Measurements from ENCODE around the gene TMEM63C.

Gene TMEM63C

DNA sequence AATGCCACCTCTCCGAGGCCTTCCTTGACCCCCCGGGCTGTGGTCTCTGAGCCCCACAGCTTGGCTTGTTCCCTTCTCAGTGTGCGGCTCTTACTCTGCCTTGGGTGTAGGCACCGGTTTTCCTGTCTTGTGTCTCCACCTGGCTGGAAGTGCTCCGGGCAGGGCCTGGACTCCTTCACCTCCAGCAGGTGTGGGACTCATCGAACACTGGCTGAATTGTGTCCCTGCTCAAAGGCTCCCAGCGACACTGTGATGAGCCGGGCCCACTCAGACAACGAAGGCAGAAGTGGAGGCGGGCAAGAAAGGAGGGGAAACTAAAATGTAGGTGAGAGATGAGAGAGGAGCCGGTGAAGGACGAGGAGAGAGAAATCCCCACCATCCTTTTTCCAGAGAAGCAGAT lies 18.0 kb downstream of the TMEM63C start:
- DNase-seq, result no peak

DNA sequence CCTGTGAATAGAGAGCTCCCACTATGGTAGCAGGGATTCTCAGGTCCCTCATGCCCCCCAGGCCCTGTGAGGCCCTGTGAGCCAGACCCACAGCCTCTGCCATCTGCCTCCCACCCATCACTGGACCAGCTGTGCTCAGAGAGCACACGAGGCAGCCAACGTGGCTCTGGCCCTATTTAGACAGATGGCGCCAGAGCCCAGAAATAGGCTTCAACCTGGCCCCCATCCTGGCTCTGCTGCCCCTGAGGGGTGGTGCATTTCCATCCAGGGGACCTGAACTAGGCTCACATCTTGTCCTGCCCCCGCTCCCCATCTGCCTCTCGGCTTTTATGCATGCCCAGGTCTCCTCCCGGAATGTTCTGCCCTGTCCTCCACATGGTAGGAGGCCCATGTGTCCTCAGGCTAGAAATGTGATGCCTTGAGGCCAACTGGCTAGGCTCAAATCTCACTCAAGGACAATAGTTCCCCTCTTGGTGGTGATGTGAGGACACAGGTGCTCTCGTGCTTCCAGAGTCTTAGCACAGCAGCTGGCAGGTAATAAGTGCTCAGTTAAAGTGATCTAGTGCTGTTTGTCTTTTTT lies 18.9 kb downstream of the TMEM63C start:
- no peak for DNase-seq

DNA sequence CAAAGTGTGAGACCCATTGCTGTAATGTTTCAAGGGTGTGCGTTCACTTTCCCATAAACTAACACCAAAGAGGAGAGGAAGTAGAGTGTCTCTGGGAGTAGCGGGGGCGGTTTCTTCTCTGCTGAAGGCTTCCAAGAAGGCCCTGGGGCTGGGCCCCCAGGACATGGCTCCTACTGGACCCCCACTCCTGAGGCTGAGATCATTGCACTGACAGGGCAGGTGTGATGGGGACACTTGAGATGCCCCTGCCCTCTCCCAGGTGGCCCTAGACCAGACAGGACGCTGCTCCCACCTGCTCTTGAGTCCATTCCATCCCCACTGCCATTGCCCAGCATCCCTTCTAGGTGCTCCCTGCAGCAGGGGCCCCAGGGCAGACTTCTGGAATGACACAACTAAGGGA lies 20.1 kb downstream of the TMEM63C start:
- DNase-seq, result no peak

DNA sequence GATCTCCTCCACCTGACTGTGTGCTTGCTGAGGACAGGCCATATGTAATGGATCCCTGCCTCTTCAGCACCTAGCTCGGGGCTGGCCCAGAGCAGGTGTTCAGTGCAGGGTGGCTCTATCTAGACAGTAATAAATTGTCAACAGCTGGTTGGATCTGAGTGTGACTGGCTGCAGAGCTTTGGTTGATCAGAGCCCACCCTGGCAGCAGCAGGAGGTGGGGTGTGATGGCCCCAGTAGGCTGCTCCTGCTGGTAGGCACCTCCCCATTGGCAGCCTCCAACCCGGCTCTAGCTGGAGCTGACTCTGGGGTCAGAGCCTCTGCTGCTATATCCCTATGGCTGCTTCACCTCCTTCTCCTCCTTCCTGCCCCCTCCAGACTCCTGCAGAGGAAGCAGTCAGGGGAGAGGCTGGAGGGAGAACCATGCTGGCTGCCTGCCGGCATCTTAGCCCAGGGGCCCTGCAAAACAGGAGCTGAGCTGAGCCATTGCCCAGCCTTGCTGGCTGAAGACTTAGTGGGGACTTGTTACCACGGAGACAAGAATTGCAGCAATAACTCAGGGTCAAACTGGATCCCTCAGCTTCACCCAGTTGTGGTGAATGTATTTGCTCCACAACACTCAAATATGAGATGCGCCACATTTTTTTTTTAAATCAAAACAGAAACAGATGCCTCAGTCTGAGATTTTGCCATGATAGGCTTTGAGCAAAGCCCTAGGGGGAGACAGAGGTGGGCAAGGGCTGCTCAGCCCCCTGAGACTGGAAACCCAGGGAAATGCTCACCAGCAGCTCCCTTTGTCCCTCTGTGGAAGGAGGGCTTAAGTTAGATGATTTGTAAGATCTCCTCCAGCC lies 22.2 kb downstream of the TMEM63C start:
- no peak for DNase-seq

DNA sequence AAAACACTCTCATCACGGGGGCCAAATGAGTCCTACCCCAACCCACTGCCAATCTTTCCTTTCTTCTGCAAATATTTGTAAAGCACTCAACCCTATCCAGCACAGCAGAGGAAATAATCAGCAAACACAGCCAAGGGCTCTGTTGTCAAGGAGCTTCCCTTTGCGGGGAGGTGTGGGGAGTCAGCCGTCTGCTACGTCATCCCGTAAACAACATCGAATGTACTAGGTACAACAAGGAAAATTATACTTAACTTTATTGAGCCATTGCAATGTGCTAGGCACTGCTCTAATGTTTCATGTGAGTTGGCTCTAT lies 22.8 kb downstream of the TMEM63C start:
- DNase-seq, result no peak

DNA sequence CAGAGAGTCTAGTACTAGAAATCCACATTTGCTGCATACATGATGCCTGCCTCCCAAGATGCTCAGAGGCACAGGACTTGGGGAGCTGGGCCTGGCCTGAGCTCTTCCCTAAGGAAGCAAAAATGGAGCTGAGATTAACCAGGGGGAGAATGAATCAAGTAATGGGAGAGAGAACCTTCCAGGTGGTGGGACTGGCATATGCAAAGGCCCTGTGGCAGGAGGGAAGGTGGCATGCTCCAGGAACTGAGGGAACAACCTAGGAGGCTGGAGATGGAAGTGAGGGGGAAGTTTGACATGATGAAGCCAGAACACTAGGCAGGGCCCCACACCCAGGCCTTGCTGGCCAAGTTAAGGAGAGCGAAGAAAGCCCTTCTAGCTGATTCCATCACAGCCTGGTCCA lies 23.3 kb downstream of the TMEM63C start:
- DNase-seq, result no peak

DNA sequence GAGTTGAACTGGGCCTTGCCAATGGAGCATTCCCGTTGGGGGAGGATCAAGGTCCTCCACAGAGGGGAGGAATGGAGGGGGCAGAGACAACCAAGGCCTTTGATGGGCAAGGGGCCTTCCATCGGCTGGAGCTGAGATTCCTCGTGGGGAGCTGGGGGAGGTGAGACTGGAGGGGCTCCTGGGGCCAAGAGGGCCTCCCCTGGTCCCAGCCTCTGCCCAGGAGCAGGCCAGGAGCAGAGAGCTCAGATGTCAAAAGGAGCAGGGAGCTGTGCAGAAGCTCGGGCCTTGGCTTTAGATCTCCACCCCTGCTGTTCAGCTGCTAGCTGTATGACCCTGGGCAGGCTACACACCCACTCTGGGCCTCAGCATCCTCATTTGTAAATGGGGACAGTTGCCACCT lies 24.0 kb downstream of the TMEM63C start:
- no peak for DNase-seq

DNA sequence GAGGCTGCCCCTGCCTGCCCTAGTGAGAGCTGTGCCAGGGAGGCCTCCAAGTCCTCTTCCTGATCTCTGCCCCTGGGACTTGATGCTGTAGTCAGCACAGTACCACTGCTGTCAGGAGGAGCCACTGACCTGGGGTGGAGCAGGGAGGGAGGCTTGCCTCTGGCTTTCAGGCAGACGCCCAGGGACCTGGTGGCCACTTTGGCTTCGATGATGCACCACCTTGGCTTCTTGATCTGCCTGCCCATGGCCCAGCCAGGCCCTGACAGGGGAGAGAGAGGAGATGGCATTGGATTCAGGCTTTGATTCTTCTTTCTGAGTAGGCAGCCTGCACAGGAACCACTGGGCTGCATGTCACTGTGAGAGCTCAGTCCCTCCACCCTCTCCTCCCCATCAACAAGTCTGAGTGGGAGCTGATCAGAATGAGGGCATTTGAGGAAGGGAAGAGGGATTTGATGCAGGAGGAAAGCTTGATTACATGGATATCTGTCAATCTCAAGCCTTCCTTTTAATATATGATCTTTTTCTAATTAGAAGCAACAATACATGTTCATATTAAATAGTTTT lies 24.7 kb downstream of the TMEM63C start:
- no peak for DNase-seq

DNA sequence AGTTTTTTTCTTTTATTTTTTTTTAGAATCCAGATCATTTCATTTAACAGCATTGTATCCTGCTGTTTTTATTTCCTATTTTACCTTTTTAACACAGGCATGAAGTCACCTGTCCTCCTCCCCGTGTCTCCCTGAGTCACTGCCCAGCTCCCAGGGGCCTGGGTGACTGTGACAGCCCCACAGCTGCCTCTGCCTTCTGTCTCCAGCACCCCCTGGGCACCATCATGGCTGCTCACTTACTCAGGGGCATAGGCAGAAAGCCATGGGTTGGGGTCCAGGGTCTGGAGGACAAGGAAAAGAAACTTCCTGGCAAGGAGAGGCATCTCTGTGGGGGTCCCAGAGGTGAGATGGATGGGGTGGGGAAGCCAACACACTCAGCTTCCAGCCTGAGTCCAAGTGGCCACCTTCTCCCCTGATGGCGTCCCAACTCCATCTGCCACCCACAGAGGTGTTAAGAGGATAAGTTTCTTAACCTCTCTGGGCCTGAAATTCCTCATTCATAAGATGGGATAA lies 25.3 kb downstream of the TMEM63C start:
- DNase-seq, result no peak

DNA sequence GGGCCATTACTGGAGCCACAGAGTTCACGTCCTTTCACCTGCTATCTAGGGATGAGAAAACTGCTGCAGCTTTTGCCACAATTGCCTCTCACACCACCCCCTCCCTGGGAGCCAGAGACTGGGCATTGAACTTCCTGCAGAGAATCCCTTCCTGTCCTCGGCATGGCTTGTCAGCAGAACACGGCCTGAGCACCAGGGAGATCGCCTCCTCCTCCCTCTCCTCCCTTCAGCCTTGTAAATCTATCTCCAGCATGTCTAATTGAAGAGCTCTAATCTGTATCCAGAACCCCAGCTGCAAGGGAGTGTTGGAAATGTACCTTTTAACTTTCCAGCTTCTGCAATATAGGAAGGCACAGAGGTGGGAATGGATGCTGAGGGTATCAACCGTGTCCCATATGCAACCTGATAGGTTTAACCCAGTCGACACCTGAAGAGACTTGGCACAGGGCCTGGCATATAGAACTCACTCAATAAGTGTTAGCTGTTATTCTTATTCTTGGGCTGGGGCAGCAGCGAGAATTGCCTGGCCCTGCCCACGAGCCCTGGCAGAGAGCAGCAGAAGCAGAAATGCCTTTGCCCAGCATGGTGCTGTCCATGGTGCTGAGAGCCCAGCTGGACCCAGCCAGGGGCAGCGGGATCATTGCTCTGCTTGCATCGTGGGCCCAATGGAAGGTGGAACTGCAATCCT lies 26.8 kb downstream of the TMEM63C start:
- DNase-seq, result peak; percentile 65

DNA sequence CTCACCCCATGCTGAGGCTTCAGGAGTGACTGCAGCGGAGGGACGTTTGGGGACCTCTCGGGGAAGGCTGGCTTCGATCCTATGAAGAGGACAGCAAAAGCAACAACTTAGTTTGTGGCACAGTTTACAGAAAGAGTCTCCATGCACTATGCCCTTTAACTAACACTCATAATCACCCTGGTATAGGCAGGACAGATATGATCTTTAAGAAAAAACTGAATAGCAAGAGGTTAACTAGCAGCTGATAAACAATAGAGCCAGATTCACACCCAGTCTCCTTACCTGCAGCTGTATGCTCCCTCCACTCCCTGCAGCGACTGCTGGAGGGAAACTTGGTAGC lies 27.4 kb downstream of the TMEM63C start:
- no peak for DNase-seq

DNA sequence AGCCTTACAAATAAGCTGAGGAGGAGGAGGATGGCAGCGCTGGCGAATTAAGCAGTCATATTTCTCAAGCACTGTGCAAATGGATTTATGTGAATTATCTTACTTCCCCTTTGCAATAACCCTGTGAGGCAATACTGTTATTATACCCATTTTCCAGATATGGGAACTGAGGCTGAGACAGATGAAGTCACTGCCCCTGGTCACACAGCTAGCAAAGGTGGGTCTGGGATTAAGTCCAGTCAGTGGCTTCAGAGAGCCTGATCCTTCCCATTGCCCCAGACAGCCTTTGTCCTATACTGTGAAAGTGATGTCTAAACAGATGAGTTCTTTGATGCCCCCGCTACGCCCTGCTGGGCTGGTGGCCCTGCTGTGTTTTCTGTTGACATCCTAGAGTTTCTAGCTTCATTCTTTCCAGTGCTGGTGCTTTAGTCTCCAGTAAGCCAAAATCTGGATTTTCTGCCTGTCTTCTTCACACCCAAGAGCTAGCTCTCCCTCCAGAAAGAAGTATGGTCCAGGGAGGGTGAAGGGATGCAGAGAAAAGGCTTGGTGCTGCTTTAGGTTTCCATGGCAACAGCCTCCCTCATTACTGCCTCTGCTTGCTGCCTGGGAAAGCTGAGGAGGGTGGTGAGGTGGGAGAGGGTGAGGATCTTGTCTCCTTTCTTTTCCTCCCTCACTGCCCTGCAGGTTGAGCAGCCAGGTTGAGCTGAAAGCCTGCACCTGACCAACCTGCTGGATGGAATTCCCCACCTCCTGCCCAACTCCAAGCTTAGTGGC lies 30.7 kb downstream of the TMEM63C start:
- DNase-seq, result no peak

DNA sequence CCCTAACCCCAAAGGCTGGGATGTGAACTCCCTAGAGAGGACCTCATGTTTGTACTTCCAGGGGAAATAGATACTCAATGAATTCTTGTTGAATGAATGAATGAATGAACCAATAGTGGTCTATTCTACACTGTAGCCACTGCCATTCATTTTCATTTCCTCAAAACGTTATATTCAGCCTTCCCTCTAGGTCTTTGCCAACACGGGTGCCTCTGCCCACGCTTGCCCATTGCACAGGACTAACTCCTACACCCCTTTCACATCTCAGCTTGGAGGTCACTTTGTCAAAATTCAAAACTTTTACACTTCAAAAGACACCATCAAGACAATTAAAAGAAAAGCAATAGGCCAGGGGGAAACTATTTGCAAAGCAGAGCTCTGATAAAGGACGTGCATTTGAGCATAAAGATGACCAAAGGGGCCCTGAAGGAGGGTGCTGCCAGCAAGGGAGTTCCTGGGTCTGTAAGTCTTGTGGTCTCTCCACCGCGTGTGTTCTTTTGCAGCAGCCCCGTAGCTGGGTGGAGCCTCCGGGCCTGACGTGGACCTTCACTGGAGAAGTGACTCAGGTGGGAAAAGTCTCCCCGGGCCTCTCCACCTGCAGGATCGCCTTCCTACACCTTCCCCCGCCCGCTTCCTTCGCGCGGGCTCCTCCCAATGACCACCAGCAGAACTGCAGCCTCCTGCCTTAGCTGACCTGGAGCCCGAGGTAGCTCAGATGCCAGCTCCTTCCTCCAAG lies 31.5 kb downstream of the TMEM63C start:
- peak; percentile 2 for DNase-seq

DNA sequence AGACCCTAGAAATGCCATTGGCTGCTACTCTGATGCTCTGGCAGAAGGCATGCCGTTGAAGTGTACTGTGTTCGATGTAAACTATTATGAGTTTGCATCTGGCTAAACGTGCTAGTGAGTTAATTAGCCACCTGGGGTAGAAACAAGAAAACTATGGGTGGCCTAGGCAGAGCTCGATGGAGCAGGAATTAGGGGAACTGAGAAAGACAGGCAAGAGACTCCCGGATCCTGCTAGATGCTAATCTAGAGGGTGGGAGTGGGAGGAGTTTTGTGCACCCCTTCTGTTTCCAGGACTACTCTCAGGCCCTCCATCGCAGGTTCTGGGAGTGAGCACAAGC lies 32.0 kb downstream of the TMEM63C start:
- no peak for DNase-seq

DNA sequence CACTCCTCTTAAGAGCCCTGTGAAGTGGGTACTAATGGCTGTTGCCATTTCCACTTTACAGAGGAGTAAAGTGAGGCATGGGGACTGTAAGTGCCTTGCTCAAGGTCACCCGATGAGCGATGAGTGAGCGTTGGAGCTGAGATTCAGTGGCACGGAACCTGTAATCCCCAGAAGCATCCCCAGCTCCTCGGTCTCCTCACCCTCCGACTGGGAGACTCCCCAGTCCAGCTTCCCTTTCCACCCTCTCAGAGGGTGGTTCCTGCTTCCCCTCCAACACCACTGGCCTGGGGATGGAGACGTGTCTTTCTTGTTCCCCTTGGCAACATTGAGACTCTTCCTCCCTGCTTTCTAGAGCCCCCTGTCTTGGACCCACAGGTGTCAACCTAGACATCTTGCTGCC lies 32.6 kb downstream of the TMEM63C start:
- no peak for DNase-seq

DNA sequence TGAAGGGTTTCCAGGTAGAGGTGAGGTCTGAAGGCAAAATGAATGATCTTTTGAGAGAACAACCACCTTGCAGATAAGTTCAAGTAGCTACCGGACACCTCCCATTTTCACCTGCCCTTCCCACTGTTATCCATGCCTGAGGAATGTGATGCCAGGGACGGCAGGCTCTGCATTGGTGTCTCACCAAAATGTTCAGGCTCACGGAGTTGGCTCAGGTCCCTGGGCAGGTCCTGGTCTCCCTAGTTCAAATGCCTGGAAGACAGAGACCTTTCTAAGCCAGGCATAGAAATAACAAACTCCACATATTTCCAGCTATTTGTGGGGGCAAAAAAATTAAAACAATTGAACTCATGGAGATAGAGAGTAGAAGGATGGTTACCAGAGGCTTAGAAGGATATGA lies 36.0 kb downstream of the TMEM63C start:
- DNase-seq, result no peak

DNA sequence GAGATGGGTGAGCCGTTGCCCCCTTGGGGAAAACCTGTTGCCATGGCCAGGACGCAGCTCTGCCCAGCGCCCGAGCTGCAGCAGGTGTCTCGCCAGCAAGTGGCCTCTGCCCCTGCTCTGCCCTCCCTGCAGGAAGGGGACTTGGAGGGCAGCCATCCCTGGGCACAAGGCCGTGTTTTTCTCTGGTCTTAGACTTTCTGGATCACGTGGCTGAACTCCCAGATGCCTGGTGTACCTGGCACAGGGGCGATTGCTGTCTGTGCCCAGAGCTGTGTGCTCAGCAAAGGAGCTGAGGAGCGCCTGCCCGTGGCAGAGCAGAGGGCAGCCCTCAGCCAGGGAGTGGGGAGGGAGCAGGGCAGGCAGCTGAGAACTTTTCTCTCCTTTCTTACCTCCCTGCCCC lies 38.0 kb downstream of the TMEM63C start:
- DNase-seq, result no peak

DNA sequence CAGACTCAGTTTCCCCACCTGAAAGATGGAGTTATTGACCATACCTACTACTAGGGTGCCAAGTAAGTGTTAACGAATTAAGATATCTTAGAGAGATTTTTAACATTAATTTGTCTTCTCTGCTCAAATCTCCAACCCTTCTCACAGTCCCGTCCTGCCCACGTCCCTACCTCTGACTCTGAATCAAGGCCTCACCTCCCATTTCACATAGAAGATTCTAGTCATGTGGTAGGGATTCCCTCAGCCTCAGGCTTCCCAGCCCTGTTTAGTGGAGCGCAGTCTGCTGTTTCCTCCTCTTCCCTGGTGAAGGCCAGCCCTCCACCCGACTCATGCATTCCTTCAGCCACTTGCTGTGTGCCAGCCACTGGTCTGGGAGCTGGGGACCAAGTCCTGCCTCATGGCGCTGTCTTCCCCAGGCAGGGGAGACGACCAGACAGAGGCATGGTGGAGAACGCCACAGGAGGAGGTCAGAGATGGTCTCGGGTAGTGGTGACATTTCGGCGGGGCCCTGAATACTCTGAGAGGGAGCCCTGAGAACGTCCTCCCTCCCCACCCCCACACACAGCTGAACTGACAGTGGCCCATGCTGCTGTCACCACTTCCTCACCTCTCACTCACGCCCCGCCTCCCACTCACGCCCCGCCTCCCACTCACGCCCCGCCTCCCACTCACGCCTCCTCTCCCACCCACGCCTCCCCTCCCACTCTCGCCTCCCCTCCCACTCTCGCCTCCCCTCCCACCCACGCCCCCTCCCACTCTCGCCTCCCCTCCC lies 38.8 kb downstream of the TMEM63C start:
- DNase-seq, result no peak

DNA sequence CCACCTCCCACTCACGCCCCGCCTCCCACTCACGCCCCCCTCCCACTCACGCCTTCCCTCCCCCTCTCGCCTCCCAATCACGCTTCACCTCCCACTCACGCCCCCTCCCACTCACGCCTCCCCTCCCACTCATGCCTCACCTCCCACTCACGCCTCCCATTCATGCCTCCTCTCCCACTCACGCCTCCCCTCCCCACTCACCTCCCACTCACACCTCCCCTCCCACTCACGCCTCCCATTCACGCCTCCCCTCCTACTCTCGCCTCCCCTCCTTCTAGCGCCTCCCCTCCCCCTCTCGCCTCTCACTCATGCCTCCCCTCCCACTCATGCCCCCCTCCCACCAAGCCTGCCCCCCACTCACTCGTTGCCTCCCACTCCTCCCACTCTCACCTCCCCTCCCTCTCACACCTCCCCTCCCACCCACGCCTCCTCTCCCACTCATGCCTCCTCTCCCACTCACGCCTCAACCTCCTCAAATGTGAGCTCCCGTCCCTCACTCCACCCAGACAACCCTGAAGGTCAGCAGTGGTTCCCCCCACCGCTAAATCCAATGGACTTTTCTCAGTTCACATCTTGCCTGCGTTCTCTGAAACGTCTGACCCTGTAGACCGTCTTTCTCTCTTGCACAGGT lies 39.8 kb downstream of the TMEM63C start:
- DNase-seq, result no peak

DNA sequence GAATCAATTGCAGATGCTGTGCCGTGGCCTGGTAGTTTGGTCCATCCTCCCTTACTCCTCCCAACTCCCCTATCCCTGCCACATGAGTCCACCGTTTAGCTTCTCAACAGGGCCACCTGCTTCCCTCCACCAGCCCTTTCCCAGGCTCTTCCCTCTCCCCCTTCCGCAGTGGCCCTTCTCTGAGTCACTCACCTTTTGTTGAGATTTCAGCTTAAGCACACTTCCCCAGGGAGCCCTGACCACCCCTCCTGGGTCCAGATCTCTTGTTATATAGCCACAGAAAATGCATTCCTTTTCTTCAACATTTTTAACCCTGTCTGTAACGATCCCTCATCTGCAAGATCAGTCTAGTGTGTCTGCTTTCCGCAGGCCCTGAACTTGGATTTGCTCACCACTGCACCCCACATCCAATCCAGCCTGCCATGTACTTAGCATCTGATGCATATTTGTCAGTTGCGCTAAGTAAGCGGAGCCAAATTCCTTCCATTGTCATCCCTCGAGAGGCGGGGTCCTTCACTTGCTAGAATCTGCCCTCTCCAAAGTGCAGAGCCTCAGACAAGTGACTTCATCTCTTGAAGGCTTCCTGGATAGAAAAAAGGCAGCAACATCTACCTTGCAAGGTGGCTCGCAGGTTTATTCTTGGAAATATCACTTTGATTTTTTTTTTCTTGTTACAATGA lies 41.1 kb downstream of the TMEM63C start:
- DNase-seq, result no peak
